NCI-H1694 (cell line): ENCODE measurements around the gene MRPS9.

ENCODE experiments used
- DNase-seq: peaks from one replicate; lab custom pipeline; 2025; lab: John Stamatoyannopoulos, UW

The MRPS9 gene

GRCh38 chr2:105078906-105079495 is 41.1 kb downstream of the MRPS9 start:
- DNase-seq = no peak

GRCh38 chr2:105080461-105080860 is 42.6 kb downstream of the MRPS9 start:
- DNase-seq = no peak

- DNase-seq = no peak
Observed at GRCh38 chr2:105081006-105081601, 43.2 kb downstream of the MRPS9 start.

- DNase-seq = no peak
Observed at GRCh38 chr2:105082107-105082506, 44.2 kb downstream of the MRPS9 start.

GRCh38 chr2:105085525-105085924 is 47.7 kb downstream of the MRPS9 start:
- DNase-seq = no peak

- DNase-seq = no peak
Observed at GRCh38 chr2:105087273-105087672, 49.4 kb downstream of the MRPS9 start.

- DNase-seq = no peak
Observed at GRCh38 chr2:105090091-105090490, 52.2 kb downstream of the MRPS9 start.

GRCh38 chr2:105092797-105093196 is 54.9 kb downstream of the MRPS9 start:
- no peak for DNase-seq

GRCh38 chr2:105099153-105099552 is 61.3 kb downstream of the MRPS9 start:
- DNase-seq = no peak

GRCh38 chr2:105100046-105100840 is 62.4 kb downstream of the MRPS9 start:
- no peak for DNase-seq

- no peak for DNase-seq
Observed at GRCh38 chr2:105102001-105102400, 64.1 kb downstream of the MRPS9 start.

GRCh38 chr2:105102963-105103421 is 65.1 kb downstream of the MRPS9 start:
- DNase-seq = no peak

- DNase-seq = no peak
Observed at GRCh38 chr2:105103481-105103880, 65.6 kb downstream of the MRPS9 start.

- no peak for DNase-seq
Observed at GRCh38 chr2:105104208-105104731, 66.4 kb downstream of the MRPS9 start.

- no peak for DNase-seq
Observed at GRCh38 chr2:105110295-105110829, 72.5 kb downstream of the MRPS9 start.

- DNase-seq = no peak
Observed at GRCh38 chr2:105111365-105112150, 73.7 kb downstream of the MRPS9 start.

- DNase-seq = no peak
Observed at GRCh38 chr2:105112345-105112744, 74.5 kb downstream of the MRPS9 start.

- DNase-seq = no peak
Observed at GRCh38 chr2:105113616-105114291, 75.9 kb downstream of the MRPS9 start.

GRCh38 chr2:105114551-105114950 is 76.7 kb downstream of the MRPS9 start:
- peak; percentile 40 for DNase-seq

GRCh38 chr2:105116348-105116747 is 78.5 kb downstream of the MRPS9 start:
- DNase-seq = no peak

- DNase-seq = no peak
Observed at GRCh38 chr2:105117565-105117964, 79.7 kb downstream of the MRPS9 start.
